Vagina (tissue), 2 donors: ENCODE data around the gene PTER.

Experiments used
- POLR2A ChIP-seq, 2 donors: fragments of 450-650 bp; IDR thresholded peaks; one replicate each; pipeline ENCODE4 v1.6.1; 2017; ENCODE audit warnings: antibody characterized with exemption in 2 of 2, mild to moderate bottlenecking in 2 of 2, moderate library complexity in 2 of 2
- TF ChIP-seq, protein P1 (sequence below), 3 experiments: fragments of 450-650 bp in 2 of 3; fragments of 200-600 bp in 1 of 3; sonication (generic) in 1 of 3; IDR thresholded peaks; one replicate each; pipeline ENCODE4 v1.5.1; 2017 to 2019; ENCODE audit warnings: antibody characterized with exemption in 3 of 3, mild to moderate bottlenecking in 2 of 3, moderate library complexity in 2 of 3

GRCh38 chr10:16559236-16559773, 122.5 kb downstream of the PTER start:
- no peak for TF ChIP-seq POLR2A (IDR thresholded peaks at IDR 0.05)
- TF ChIP-seq, protein P1, sequence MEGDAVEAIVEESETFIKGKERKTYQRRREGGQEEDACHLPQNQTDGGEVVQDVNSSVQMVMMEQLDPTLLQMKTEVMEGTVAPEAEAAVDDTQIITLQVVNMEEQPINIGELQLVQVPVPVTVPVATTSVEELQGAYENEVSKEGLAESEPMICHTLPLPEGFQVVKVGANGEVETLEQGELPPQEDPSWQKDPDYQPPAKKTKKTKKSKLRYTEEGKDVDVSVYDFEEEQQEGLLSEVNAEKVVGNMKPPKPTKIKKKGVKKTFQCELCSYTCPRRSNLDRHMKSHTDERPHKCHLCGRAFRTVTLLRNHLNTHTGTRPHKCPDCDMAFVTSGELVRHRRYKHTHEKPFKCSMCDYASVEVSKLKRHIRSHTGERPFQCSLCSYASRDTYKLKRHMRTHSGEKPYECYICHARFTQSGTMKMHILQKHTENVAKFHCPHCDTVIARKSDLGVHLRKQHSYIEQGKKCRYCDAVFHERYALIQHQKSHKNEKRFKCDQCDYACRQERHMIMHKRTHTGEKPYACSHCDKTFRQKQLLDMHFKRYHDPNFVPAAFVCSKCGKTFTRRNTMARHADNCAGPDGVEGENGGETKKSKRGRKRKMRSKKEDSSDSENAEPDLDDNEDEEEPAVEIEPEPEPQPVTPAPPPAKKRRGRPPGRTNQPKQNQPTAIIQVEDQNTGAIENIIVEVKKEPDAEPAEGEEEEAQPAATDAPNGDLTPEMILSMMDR (IDR thresholded peaks at IDR 0.05) = no peak
